A673 (cell line): ENCODE measurements around the gene KIF9.

Experiments
- CTCF ChIP-seq: fragments of 300-800, 200-600 bp; sonication (generic); conservative IDR thresholded peaks from 2 replicates; pipeline ENCODE4 v1.5.1; 2017; ENCODE audit warnings: low read depth, mild to moderate bottlenecking, antibody characterized with exemption, low read length, moderate library complexity, mixed read lengths
- EZH2 ChIP-seq: fragments of 200-600 bp; sonication (generic); IDR thresholded peaks from 2 replicates; pipeline ENCODE4 v1.6.1; 2017; ENCODE audit warnings: borderline replicate concordance, low read depth, mild to moderate bottlenecking, mixed read lengths, antibody characterized with exemption, low read length; ENCODE audit not compliant: poor library complexity, severe bottlenecking

GRCh38 chr3:47323431-47324277, 41.1 kb upstream of the KIF9 start:
- TF ChIP-seq CTCF = no peak
- TF ChIP-seq EZH2 = no peak
